ENCODE results near the gene TMEM131. TPM values are rescaled to one million over a fixed set of nuclear protein-coding genes. Genes with fewer than 3 reads are reported as not detected.

The TMEM131 gene
- total RNA-seq, 1 experiment from 2014 or later = 21.9 TPM

DNA sequence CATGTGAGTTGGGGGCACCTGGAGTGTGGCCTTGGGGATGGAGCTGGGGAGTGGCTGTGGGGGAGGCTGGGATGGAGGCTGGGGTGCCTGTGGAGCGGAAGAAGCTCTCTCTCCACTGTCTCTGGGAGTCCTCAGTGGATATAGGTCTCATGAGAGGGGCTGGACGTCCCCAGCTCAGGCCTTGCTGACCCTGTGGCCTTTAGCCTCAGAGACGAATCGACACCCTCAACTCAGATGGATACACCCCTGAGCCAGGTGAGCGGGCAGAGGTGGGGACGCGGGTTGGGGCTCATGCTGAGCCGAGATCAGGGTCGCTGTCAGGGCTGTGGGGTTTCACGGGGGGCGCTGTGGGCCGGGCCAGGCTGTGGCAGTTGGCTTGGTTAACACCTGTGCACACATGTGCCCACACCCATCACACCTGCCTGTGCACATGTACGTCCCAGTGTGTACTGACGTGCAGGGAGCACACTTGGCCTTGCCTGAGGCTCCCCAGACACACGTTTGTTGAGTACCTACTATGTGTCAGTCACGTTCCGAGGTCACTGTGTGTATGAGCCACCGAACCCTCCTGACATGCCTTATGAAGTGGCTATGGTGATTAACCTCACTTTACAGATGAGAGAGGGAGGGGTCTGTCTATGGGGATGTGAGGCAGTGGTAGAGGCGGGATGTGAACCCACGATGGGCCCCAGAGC, 262.3 kb downstream of the TMEM131 start (continued):
- TF ChIP-seq, protein P1, sequence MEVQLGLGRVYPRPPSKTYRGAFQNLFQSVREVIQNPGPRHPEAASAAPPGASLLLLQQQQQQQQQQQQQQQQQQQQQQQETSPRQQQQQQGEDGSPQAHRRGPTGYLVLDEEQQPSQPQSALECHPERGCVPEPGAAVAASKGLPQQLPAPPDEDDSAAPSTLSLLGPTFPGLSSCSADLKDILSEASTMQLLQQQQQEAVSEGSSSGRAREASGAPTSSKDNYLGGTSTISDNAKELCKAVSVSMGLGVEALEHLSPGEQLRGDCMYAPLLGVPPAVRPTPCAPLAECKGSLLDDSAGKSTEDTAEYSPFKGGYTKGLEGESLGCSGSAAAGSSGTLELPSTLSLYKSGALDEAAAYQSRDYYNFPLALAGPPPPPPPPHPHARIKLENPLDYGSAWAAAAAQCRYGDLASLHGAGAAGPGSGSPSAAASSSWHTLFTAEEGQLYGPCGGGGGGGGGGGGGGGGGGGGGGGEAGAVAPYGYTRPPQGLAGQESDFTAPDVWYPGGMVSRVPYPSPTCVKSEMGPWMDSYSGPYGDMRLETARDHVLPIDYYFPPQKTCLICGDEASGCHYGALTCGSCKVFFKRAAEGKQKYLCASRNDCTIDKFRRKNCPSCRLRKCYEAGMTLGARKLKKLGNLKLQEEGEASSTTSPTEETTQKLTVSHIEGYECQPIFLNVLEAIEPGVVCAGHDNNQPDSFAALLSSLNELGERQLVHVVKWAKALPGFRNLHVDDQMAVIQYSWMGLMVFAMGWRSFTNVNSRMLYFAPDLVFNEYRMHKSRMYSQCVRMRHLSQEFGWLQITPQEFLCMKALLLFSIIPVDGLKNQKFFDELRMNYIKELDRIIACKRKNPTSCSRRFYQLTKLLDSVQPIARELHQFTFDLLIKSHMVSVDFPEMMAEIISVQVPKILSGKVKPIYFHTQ (CRISPR knock-in tag; IDR thresholded peaks at IDR 0.05) = no peak
- TF ChIP-seq, protein P2, sequence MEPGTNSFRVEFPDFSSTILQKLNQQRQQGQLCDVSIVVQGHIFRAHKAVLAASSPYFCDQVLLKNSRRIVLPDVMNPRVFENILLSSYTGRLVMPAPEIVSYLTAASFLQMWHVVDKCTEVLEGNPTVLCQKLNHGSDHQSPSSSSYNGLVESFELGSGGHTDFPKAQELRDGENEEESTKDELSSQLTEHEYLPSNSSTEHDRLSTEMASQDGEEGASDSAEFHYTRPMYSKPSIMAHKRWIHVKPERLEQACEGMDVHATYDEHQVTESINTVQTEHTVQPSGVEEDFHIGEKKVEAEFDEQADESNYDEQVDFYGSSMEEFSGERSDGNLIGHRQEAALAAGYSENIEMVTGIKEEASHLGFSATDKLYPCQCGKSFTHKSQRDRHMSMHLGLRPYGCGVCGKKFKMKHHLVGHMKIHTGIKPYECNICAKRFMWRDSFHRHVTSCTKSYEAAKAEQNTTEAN (CRISPR knock-in tag; IDR thresholded peaks at IDR 0.05) = no peak
- TF ChIP-seq RELA (CRISPR knock-in tag; IDR thresholded peaks at IDR 0.05; ENCODE audit: borderline replicate concordance) = no peak
- TF ChIP-seq TEAD4 (CRISPR knock-in tag; IDR thresholded peaks at IDR 0.05) = no peak
- TF ChIP-seq PRRX2 (CRISPR knock-in tag; IDR thresholded peaks at IDR 0.05) = no peak
- TF ChIP-seq GTF2I (CRISPR knock-in tag; conservative IDR thresholded peaks at IDR 0.05) = no peak
- TF ChIP-seq ZNF232 (CRISPR knock-in tag; IDR thresholded peaks at IDR 0.05) = no peak

DNA sequence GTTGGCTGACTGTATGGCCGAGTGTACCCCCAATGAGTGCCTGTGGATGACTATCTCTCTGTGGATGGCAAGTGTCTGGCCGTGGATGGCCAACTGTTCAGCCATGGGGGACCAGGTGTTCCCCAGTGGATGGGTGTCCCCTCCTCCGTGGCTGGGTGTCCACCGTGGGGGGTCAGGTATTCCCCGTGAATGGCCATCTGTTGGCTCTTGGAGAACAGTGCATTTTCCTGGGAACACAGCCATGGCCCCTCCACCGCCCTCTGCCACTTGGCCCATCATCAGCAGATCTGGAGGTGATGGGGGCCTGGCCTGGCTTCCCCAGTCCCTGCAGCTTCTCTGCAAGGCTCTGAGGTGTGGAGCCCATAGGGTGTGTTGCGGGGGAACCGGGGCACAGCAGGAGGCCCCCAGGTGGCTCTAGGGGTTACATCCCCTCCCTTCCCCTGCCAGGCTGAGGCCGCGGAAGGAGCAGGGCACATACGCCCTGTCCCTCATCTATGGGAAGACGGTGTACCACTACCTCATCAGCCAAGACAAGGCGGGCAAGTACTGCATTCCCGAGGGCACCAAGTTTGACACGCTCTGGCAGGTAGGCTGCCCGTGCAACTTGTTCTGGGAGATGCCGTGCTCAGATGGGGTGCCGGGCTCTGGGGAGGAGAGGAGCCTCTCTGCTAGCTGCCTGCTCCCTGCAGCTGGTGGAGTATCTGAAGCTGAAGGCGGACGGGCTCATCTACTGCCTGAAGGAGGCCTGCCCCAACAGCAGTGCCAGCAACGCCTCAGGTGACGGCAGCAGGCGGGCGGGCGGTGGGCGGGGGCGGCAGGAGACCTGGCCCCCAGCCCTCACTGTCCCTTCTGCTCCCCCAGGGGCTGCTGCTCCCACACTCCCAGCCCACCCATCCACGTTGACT, 263.1 kb downstream of the TMEM131 start:
- DNase-seq (ENCODE audit: low spot score) (no peak), ATAC-seq (no peak)
- ChIA-PET POLR2A (no interaction called here), CTCF (interaction anchor here (0.6 to 0.9 kb wide), 2 partner anchors 142 kb away, joined by 3 read pairs; no protein-coding TSS in a partner anchor)
- Mint-ChIP-seq H3K9me3 (peaks cover 11% of the 10 kb centered on the region), H3K4me1 (no peaks in the 10 kb centered on the region), H3K27me3 (ENCODE audit: low read depth) (no peaks in the 10 kb centered on the region; the same call in 1 of the 2 replicates), H3K27ac (no peak overlapping the region), H3K36me3 (no peaks in the 10 kb centered on the region), H3K4me3 (no peak overlapping the region)
- no peak for TF ChIP-seq HMGA2 (CRISPR knock-in tag; IDR thresholded peaks at IDR 0.05)
- no peak for TF ChIP-seq ZNF121 (CRISPR knock-in tag; IDR thresholded peaks at IDR 0.05)
- TF ChIP-seq, protein P3, sequence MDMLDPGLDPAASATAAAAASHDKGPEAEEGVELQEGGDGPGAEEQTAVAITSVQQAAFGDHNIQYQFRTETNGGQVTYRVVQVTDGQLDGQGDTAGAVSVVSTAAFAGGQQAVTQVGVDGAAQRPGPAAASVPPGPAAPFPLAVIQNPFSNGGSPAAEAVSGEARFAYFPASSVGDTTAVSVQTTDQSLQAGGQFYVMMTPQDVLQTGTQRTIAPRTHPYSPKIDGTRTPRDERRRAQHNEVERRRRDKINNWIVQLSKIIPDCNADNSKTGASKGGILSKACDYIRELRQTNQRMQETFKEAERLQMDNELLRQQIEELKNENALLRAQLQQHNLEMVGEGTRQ (CRISPR knock-in tag; IDR thresholded peaks at IDR 0.05) = no peak
- TF ChIP-seq, protein P4, sequence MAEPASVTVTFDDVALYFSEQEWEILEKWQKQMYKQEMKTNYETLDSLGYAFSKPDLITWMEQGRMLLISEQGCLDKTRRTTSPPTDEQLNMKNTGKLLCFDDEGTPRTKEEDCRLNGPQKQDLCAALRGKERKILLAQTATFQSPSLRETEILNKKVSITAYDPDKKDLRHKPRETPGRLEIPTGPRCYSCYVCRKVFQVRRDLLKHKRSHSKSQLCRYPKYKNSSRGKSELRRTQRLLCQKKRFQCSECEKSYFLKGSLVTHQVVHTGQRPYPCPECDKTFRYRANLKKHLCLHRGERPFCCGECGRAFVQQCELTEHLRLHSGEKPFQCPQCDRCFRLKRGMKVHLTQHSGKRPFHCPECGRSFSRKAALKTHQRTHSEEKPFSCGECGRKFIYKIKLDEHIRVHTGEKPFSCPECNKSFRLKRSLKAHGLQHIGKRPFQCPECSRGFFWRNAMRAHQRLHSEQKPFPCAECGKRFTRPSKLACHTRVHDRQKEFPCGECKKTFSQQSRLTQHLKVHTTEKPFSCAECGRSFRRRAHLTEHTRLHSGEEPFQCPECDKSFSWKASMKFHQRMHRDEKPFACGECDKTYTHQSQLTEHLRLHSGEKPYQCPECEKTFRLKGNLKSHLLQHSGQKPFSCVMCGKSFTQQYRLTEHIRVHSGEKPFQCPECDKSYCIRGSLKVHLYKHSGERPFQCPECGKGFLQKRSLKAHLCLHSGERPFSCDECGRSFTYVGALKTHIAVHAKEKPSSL (CRISPR knock-in tag; conservative IDR thresholded peaks at IDR 0.05) = no peak
- TF ChIP-seq, protein P5, sequence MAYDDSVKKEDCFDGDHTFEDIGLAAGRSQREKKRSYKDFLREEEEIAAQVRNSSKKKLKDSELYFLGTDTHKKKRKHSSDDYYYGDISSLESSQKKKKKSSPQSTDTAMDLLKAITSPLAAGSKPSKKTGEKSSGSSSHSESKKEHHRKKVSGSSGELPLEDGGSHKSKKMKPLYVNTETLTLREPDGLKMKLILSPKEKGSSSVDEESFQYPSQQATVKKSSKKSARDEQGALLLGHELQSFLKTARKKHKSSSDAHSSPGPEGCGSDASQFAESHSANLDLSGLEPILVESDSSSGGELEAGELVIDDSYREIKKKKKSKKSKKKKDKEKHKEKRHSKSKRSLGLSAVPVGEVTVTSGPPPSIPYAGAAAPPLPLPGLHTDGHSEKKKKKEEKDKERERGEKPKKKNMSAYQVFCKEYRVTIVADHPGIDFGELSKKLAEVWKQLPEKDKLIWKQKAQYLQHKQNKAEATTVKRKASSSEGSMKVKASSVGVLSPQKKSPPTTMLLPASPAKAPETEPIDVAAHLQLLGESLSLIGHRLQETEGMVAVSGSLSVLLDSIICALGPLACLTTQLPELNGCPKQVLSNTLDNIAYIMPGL (CRISPR knock-in tag; IDR thresholded peaks at IDR 0.05) = no peak
- TF ChIP-seq, protein P6, sequence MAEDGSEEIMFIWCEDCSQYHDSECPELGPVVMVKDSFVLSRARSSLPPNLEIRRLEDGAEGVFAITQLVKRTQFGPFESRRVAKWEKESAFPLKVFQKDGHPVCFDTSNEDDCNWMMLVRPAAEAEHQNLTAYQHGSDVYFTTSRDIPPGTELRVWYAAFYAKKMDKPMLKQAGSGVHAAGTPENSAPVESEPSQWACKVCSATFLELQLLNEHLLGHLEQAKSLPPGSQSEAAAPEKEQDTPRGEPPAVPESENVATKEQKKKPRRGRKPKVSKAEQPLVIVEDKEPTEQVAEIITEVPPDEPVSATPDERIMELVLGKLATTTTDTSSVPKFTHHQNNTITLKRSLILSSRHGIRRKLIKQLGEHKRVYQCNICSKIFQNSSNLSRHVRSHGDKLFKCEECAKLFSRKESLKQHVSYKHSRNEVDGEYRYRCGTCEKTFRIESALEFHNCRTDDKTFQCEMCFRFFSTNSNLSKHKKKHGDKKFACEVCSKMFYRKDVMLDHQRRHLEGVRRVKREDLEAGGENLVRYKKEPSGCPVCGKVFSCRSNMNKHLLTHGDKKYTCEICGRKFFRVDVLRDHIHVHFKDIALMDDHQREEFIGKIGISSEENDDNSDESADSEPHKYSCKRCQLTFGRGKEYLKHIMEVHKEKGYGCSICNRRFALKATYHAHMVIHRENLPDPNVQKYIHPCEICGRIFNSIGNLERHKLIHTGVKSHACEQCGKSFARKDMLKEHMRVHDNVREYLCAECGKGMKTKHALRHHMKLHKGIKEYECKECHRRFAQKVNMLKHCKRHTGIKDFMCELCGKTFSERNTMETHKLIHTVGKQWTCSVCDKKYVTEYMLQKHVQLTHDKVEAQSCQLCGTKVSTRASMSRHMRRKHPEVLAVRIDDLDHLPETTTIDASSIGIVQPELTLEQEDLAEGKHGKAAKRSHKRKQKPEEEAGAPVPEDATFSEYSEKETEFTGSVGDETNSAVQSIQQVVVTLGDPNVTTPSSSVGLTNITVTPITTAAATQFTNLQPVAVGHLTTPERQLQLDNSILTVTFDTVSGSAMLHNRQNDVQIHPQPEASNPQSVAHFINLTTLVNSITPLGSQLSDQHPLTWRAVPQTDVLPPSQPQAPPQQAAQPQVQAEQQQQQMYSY (CRISPR knock-in tag; IDR thresholded peaks at IDR 0.05) = no peak
- TF ChIP-seq, protein P7, sequence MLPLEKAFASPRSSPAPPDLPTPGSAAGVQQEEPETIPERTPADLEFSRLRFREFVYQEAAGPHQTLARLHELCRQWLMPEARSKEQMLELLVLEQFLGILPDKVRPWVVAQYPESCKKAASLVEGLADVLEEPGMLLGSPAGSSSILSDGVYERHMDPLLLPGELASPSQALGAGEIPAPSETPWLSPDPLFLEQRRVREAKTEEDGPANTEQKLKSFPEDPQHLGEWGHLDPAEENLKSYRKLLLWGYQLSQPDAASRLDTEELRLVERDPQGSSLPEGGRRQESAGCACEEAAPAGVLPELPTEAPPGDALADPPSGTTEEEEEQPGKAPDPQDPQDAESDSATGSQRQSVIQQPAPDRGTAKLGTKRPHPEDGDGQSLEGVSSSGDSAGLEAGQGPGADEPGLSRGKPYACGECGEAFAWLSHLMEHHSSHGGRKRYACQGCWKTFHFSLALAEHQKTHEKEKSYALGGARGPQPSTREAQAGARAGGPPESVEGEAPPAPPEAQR (CRISPR knock-in tag; IDR thresholded peaks at IDR 0.05) = no peak
- TF ChIP-seq NR2C2 (CRISPR knock-in tag; IDR thresholded peaks at IDR 0.05) = no peak
- TF ChIP-seq, protein P8, sequence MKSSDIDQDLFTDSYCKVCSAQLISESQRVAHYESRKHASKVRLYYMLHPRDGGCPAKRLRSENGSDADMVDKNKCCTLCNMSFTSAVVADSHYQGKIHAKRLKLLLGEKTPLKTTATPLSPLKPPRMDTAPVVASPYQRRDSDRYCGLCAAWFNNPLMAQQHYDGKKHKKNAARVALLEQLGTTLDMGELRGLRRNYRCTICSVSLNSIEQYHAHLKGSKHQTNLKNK (CRISPR knock-in tag; IDR thresholded peaks at IDR 0.05) = no peak
- TF ChIP-seq, protein P9, sequence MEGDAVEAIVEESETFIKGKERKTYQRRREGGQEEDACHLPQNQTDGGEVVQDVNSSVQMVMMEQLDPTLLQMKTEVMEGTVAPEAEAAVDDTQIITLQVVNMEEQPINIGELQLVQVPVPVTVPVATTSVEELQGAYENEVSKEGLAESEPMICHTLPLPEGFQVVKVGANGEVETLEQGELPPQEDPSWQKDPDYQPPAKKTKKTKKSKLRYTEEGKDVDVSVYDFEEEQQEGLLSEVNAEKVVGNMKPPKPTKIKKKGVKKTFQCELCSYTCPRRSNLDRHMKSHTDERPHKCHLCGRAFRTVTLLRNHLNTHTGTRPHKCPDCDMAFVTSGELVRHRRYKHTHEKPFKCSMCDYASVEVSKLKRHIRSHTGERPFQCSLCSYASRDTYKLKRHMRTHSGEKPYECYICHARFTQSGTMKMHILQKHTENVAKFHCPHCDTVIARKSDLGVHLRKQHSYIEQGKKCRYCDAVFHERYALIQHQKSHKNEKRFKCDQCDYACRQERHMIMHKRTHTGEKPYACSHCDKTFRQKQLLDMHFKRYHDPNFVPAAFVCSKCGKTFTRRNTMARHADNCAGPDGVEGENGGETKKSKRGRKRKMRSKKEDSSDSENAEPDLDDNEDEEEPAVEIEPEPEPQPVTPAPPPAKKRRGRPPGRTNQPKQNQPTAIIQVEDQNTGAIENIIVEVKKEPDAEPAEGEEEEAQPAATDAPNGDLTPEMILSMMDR (IDR thresholded peaks at IDR 0.05) = no peak

All from WTC11 (cell line).